ENCODE data around the gene NCKAP5.

- no peak for TF ChIP-seq CTCF (conservative IDR thresholded peaks at IDR 0.05)
- TF ChIP-seq EZH2 (IDR thresholded peaks at IDR 0.05; ENCODE audit: low read depth), result no peak
These were observed 899.0 kb downstream of the NCKAP5 start for GRCh38 chr2:132668987-132669907.
